HEK293 (cell line): Measurements from ENCODE around the gene C2orf76.

ENCODE experiments used
- CTCF ChIA-PET: fragments of 350-600 bp; formaldehyde crosslinking; extraction: SDS; loops from one replicate; lab custom pipeline; 2021; ENCODE audit warnings: antibody characterized with exemption; lab: Yijun Ruan, JAX
- POLR2A ChIA-PET: fragments of 300-600 bp; formaldehyde crosslinking; extraction: SDS; loops from one replicate; lab custom pipeline; 2020; ENCODE audit warnings: antibody characterized with exemption, inconsistent platforms; lab: Yijun Ruan, JAX
- H3K27ac ChIP-seq: fragments of 200-500 bp; sonication (Bioruptor generic); 2 replicates; pipeline ENCODE4 v1.5.1; 2014; ENCODE audit warnings: low read depth, low read length, control low read depth, inconsistent platforms; ENCODE audit errors: extremely low read depth
- H3K36me3 ChIP-seq, 2 experiments: fragments of 200-500 bp in 1 of 2; sonication (Bioruptor generic) in 1 of 2; 1 replicate in 1 of 2; 2 replicates in 1 of 2; pipeline ENCODE4 v1.5.1; 2014 to 2017; ENCODE audit warnings: inconsistent platforms in 2 of 2, low read length in 2 of 2; ENCODE audit not compliant: control insufficient read depth in 2 of 2, insufficient read depth in 1 of 2
- H3K4me1 ChIP-seq: fragments of 200-500 bp; sonication (Bioruptor generic); 2 replicates; pipeline ENCODE4 v1.5.1; 2014; ENCODE audit warnings: mild to moderate bottlenecking, low read length, inconsistent platforms; ENCODE audit not compliant: control insufficient read depth, insufficient read depth
- H3K4me3 ChIP-seq: 2 replicates; pipeline ENCODE4 v1.5.1; 2011; ENCODE audit warnings: low read depth, mild to moderate bottlenecking, control low read depth, low read length, moderate library complexity
- H3K9me3 ChIP-seq: fragments of 200-500 bp; sonication (Bioruptor generic); 2 replicates; pipeline ENCODE4 v1.5.1; 2014; ENCODE audit warnings: low read depth, low read length, inconsistent platforms; ENCODE audit not compliant: control insufficient read depth, insufficient read depth
- EGR2 ChIP-seq: fragments of 450-650 bp; formaldehyde crosslinking; IDR thresholded peaks from 2 replicates; pipeline ENCODE4 v1.5.1; 2016; ENCODE audit warnings: low read depth, missing biosample characterization, missing genetic modification characterization
- GLI4 ChIP-seq: fragments of 450-650 bp; formaldehyde crosslinking; IDR thresholded peaks from 2 replicates; pipeline ENCODE4 v1.5.1; 2016; ENCODE audit warnings: missing biosample characterization, missing genetic modification characterization
- KLF16 ChIP-seq: fragments of 450-650 bp; formaldehyde crosslinking; IDR thresholded peaks from 2 replicates; pipeline ENCODE4 v1.5.1; 2017; ENCODE audit warnings: missing biosample characterization, missing genetic modification characterization
- PBX3 ChIP-seq: sonication (generic); formaldehyde crosslinking; IDR thresholded peaks from 2 replicates; pipeline ENCODE4 v1.8.1; 2022; ENCODE audit warnings: mild to moderate bottlenecking, moderate library complexity, missing genetic modification reagents
- TCF7L2 ChIP-seq: IDR thresholded peaks from 2 replicates; pipeline ENCODE4 v1.6.1; 2011; ENCODE audit warnings: low read depth, mild to moderate bottlenecking, inconsistent platforms, low read length, moderate library complexity, borderline replicate concordance
- YY1 ChIP-seq: fragments of 450-650 bp; formaldehyde crosslinking; IDR thresholded peaks from 2 replicates; pipeline ENCODE4 v1.5.1; 2018; ENCODE audit warnings: missing biosample characterization, missing genetic modification characterization
- ZBTB1 ChIP-seq: fragments of 450-650 bp; formaldehyde crosslinking; IDR thresholded peaks from 2 replicates; pipeline ENCODE4 v1.5.1; 2016; ENCODE audit warnings: missing biosample characterization, missing genetic modification characterization
- ZBTB20 ChIP-seq: fragments of 450-650 bp; formaldehyde crosslinking; IDR thresholded peaks from 2 replicates; pipeline ENCODE4 v1.5.1; 2016; ENCODE audit warnings: missing biosample characterization, missing genetic modification characterization
- ZNF223 ChIP-seq: fragments of 450-650 bp; formaldehyde crosslinking; IDR thresholded peaks from 2 replicates; pipeline ENCODE4 v1.5.1; 2016; ENCODE audit warnings: missing biosample characterization, missing genetic modification characterization
- ZNF239 ChIP-seq: fragments of 450-650 bp; formaldehyde crosslinking; IDR thresholded peaks from 2 replicates; pipeline ENCODE4 v1.5.1; 2016; ENCODE audit warnings: missing biosample characterization, missing genetic modification characterization
- ZNF302 ChIP-seq: fragments of 450-650 bp; formaldehyde crosslinking; IDR thresholded peaks from 2 replicates; pipeline ENCODE4 v1.5.1; 2016; ENCODE audit warnings: missing biosample characterization, missing genetic modification characterization, low read depth
- ZNF354C ChIP-seq: fragments of 450-650 bp; formaldehyde crosslinking; IDR thresholded peaks from 2 replicates; pipeline ENCODE4 v1.5.1; 2016; ENCODE audit warnings: missing biosample characterization, missing genetic modification characterization, low read depth, borderline replicate concordance
- ZNF596 ChIP-seq: fragments of 450-650 bp; IDR thresholded peaks from 2 replicates; pipeline ENCODE4 v1.5.0; 2018; ENCODE audit warnings: missing biosample characterization, mild to moderate bottlenecking, missing genetic modification characterization, moderate library complexity
- ZNF645 ChIP-seq: fragments of 450-650 bp; formaldehyde crosslinking; IDR thresholded peaks from 2 replicates; pipeline ENCODE4; 2016; ENCODE audit warnings: missing biosample characterization, missing genetic modification characterization
- ZNF658 ChIP-seq: fragments of 450-650 bp; formaldehyde crosslinking; IDR thresholded peaks from 2 replicates; pipeline ENCODE4; 2016; ENCODE audit warnings: missing biosample characterization, missing genetic modification characterization
- ZNF701 ChIP-seq: fragments of 450-650 bp; formaldehyde crosslinking; IDR thresholded peaks from 2 replicates; pipeline ENCODE4 v1.5.1; 2016; ENCODE audit warnings: missing biosample characterization, missing genetic modification characterization
- ZNF777 ChIP-seq: fragments of 450-650 bp; formaldehyde crosslinking; IDR thresholded peaks from 2 replicates; pipeline ENCODE4 v1.5.1; 2017; ENCODE audit warnings: missing biosample characterization, missing genetic modification characterization, borderline replicate concordance
- ZNF791 ChIP-seq: fragments of 450-650 bp; formaldehyde crosslinking; IDR thresholded peaks from 2 replicates; pipeline ENCODE4 v1.5.1; 2016; ENCODE audit warnings: missing biosample characterization, missing genetic modification characterization
- ZNF843 ChIP-seq: fragments of 450-650 bp; formaldehyde crosslinking; IDR thresholded peaks from 2 replicates; pipeline ENCODE4 v1.5.1; 2016; ENCODE audit warnings: missing biosample characterization, missing genetic modification characterization
- ZXDB ChIP-seq: fragments of 450-650 bp; formaldehyde crosslinking; IDR thresholded peaks from 2 replicates; pipeline ENCODE4 v1.5.1; 2016; ENCODE audit warnings: missing biosample characterization, missing genetic modification characterization
- TF ChIP-seq, protein P1 (sequence below): fragments of 450-650 bp; formaldehyde crosslinking; IDR thresholded peaks from 2 replicates; pipeline ENCODE4 v1.5.1; 2017; ENCODE audit warnings: missing biosample characterization, missing genetic modification characterization
- TF ChIP-seq, protein P2 (sequence below): fragments of 450-650 bp; formaldehyde crosslinking; IDR thresholded peaks from 2 replicates; pipeline ENCODE4 v1.5.1; 2016; ENCODE audit warnings: missing biosample characterization, missing genetic modification characterization
- TF ChIP-seq, protein P3 (sequence below): fragments of 450-650 bp; formaldehyde crosslinking; IDR thresholded peaks from 2 replicates; pipeline ENCODE4 v1.5.1; 2017; ENCODE audit warnings: missing biosample characterization, missing genetic modification characterization

Gene C2orf76

DNA sequence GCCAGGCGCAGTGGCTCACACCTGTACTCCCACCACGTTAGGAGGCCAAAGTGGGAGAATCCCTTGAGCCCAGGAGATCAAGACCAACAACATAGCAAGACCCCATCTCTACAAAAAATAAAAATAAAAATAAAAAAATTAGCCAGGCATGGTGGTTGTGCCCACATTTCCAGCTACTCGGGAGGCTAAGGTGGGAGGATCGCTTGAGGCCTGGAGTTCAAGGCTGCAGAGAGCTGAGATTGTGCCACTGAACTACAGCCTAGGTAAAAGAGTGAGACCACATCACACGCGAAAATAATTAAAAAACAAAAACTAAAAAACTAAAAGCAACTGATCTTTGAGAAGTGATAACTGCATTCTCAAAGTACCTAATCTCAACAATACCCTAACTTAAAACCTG lies 1.8 kb downstream of the C2orf76 start:
- ChIA-PET CTCF (no interaction called here), POLR2A (interaction anchor here (0.6 kb wide), 1 partner anchor 28 kb away, joined by 3 read pairs; no protein-coding TSS in a partner anchor)
- H3K27ac ChIP-seq = no peak overlapping the region
- TF ChIP-seq ZNF302 (tag by site-specific recombination) (no peak), ZBTB1 (tag by site-specific recombination) (no peak), TCF7L2 (no peak), ZNF645 (tag by site-specific recombination) (no peak), ZNF239 (tag by site-specific recombination) (no peak)
- no peaks in the 10 kb centered on the region; the same call in 1 of the 2 replicates for H3K4me1 ChIP-seq
- peaks cover 6 to 18% of the 10 kb centered on the region in 2 experiments; a peak in 2 of 3 replicates for H3K36me3 ChIP-seq
- H3K4me3 ChIP-seq = no peak overlapping the region
- H3K9me3 ChIP-seq = no peaks in the 10 kb centered on the region

DNA sequence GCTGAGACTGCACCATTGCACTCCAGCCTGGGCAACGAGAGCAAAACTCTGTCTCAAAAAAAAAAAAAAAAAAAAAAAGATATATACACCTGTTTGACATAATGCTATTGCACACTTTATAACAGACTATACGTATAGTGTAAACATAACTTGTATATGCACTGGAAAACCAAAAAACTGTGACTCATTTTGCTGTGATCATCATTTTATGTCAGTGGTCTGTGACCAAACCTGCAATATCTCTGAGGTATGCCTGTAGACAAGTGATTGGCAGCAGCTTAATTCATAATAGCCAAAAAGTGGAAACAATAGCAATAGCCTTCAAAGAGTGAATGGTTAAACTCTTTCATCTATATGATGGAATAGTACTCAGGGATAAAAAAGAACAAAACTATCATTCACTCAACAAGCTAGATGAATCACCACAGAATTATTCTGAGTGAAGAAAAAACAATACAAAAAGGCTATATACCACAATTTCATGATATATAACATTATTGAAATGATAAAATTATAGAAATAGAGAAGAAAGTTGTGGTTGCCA lies 6.1 kb downstream of the C2orf76 start:
- Histone ChIP-seq H3K36me3 (no peaks in the 10 kb centered on the region), H3K9me3 (no peaks in the 10 kb centered on the region), H3K4me3 (no peak overlapping the region), H3K4me1 (no peaks in the 10 kb centered on the region), H3K27ac (no peak overlapping the region)
- CTCF ChIA-PET = no interaction called here
- TF ChIP-seq GLI4 (tag by site-specific recombination) (no peak), ZNF843 (tag by site-specific recombination) (no peak), KLF16 (tag by site-specific recombination) (no peak), PBX3 (CRISPR knock-in tag) (no peak), YY1 (tag by site-specific recombination) (no peak)
- TF ChIP-seq, protein P1, sequence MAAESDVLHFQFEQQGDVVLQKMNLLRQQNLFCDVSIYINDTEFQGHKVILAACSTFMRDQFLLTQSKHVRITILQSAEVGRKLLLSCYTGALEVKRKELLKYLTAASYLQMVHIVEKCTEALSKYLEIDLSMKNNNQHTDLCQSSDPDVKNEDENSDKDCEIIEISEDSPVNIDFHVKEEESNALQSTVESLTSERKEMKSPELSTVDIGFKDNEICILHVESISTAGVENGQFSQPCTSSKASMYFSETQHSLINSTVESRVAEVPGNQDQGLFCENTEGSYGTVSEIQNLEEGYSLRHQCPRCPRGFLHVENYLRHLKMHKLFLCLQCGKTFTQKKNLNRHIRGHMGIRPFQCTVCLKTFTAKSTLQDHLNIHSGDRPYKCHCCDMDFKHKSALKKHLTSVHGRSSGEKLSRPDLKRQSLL (tag by site-specific recombination) = no peak
- POLR2A ChIA-PET = interaction anchor here (0.7 kb wide), 2 partner anchors 29 to 36 kb away, joined by 4 to 10 read pairs; no protein-coding TSS in a partner anchor

DNA sequence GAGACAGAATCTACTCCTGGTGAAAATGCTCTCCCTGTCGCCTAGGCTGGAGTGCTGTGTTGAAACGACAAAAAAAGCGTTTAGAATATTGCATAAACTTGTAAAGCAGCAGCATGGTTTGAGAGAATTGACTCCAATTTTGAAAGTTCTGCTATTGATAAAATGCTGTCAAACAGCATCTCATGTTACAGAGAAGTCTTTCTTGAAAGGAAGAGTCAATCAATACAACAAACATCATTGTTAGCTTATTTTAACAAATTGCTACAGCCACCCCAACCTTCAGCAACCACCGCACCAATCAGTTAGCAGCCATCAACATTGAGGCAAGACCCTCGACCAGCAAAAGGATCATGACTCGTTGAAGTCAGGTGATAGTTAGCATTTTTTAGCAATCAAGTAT lies 6.9 kb downstream of the C2orf76 start:
- TF ChIP-seq ZNF843 (tag by site-specific recombination) = no peak
- no peak for TF ChIP-seq ZBTB20 (tag by site-specific recombination)
- TF ChIP-seq, protein P2, sequence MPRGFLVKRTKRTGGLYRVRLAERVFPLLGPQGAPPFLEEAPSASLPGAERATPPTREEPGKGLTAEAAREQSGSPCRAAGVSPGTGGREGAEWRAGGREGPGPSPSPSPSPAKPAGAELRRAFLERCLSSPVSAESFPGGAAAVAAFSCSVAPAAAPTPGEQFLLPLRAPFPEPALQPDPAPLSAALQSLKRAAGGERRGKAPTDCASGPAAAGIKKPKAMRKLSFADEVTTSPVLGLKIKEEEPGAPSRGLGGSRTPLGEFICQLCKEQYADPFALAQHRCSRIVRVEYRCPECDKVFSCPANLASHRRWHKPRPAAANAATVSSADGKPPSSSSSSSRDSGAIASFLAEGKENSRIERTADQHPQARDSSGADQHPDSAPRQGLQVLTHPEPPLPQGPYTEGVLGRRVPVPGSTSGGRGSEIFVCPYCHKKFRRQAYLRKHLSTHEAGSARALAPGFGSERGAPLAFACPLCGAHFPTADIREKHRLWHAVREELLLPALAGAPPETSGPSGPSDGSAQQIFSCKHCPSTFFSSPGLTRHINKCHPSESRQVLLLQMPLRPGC = no peak
- no peak for TF ChIP-seq ZNF596 (tag by site-specific recombination)
- TF ChIP-seq, protein P3, sequence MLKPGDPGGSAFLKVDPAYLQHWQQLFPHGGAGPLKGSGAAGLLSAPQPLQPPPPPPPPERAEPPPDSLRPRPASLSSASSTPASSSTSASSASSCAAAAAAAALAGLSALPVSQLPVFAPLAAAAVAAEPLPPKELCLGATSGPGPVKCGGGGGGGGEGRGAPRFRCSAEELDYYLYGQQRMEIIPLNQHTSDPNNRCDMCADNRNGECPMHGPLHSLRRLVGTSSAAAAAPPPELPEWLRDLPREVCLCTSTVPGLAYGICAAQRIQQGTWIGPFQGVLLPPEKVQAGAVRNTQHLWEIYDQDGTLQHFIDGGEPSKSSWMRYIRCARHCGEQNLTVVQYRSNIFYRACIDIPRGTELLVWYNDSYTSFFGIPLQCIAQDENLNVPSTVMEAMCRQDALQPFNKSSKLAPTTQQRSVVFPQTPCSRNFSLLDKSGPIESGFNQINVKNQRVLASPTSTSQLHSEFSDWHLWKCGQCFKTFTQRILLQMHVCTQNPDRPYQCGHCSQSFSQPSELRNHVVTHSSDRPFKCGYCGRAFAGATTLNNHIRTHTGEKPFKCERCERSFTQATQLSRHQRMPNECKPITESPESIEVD (tag by site-specific recombination) = no peak
- no peak for TF ChIP-seq ZNF791 (tag by site-specific recombination)
- no peak for TF ChIP-seq ZNF658 (tag by site-specific recombination)
- no peak for TF ChIP-seq ZNF701 (tag by site-specific recombination)
- TF ChIP-seq ZNF777 = no peak
- no peak for TF ChIP-seq ZXDB
- no peak for TF ChIP-seq ZNF223 (tag by site-specific recombination)
- TF ChIP-seq EGR2 (tag by site-specific recombination) = no peak
- no peak for TF ChIP-seq ZNF354C (tag by site-specific recombination)
- TF ChIP-seq, all 188 proteins: peak for 0
- H3K9me3 ChIP-seq = no peaks in the 10 kb centered on the region
- H3K4me1 ChIP-seq = no peaks in the 10 kb centered on the region
- ChIA-PET POLR2A (interaction anchor here (0.7 kb wide), 2 partner anchors 29 to 37 kb away, joined by 4 to 10 read pairs; no protein-coding TSS in a partner anchor), CTCF (interaction anchor here (1.0 kb wide), 1 partner anchor 11 kb away, joined by 3 read pairs; no protein-coding TSS in a partner anchor)
- no peaks in the 10 kb centered on the region for H3K36me3 ChIP-seq
- no peak overlapping the region for H3K4me3 ChIP-seq
- H3K27ac ChIP-seq = no peak overlapping the region
